Activated CD8-positive, alpha-beta memory T cell treated with anti-CD3 and anti-CD28 coated beads, Interleukin-2, amount 50 U/mL, for 4 hours (primary cell): ENCODE measurements around the gene SPEM2.

ENCODE experiments used
- DNase-seq: peaks from one replicate; pipeline ENCODE4 v3.0.0-alpha.2; 2020

SPEM2 gene

DNA sequence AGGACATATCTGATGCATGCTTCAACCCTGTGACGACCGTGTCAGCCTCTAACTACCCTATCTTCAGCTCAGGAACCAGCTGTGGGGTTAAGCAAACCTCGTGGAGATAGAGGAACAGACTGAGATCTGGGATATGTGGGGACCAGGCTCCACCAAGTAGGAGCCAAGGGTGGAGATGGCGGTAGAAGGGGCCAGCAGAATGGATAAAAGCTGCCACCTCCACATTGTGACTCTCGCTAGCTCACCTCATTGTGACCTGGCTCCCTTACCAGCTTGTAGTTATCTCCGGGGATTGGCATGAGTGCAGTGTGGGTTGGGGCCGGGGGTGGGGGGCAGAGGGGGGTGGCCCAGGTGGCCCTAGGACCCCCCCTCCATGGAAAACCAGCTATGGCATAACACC is at the start of gene SPEM2:
Gene SPEM2 (plus strand): TSS at position 301 of the 400 bp plus-strand sequence. CDS start 73 bp downstream, at position 374.
- no peak for DNase-seq

DNA sequence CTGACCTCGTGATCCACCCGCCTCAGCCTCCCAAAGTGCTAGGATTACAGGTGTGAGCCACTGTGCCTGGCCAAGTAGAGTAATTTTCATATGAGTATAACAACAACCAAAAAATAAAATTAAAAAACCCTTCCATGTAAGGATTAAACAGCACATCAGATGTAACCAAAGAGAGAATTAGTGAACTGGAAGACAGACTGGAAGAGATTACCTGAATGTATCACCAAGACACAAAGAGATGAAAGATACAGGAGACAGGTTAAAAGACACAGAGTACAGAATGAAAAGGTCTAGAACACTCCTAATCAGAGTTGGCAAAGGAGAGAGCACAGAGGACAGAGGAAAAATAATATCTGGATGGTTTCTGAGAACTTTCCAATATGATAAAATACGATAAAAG is 46.3 kb upstream of the SPEM2 start:
- DNase-seq = no peak

- DNase-seq = no peak
Observed at GRCh38 chr17:7380321-7380720, 45.1 kb upstream of the SPEM2 start.

GRCh38 chr17:7380855-7381683 is 44.3 kb upstream of the SPEM2 start, which contains the start of gene TNK1:
TSS of gene TNK1 (plus strand) at chr17:7381089. CDS start at chr17:7382927, 1,838 bp downstream.
- DNase-seq = no peak

- no peak for DNase-seq
Observed at GRCh38 chr17:7382901-7383300, 42.5 kb upstream of the SPEM2 start.

GRCh38 chr17:7383371-7383741 is 42.1 kb upstream of the SPEM2 start:
- DNase-seq = no peak

- DNase-seq = peak; percentile 80
Observed at GRCh38 chr17:7383742-7384488, 41.5 kb upstream of the SPEM2 start.

DNA sequence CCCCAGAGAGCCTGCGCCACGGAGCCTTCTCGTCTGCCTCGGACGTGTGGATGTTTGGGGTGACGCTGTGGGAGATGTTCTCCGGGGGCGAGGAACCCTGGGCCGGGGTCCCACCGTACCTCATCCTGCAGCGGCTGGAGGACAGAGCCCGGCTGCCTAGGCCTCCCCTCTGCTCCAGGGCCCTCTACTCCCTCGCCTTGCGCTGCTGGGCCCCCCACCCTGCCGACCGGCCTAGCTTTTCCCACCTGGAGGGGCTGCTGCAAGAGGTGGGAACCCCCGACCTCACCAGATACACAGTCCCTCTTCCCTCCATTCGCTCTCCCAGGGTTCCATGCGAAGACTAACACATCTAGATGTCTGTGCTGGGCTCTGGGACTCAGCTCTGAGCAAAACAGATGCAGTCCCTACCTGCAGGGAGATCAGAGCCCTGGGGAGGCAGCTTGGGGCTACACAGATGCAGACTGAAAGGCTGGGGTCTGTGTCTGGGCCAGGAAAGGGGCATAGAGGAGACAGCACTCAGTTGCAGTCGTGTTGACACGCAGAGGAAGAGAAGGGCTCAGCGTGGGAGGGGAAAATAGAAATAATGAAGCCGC is 40.8 kb upstream of the SPEM2 start:
- no peak for DNase-seq

- DNase-seq = no peak
Observed at GRCh38 chr17:7388856-7389255, 36.6 kb upstream of the SPEM2 start.

DNA sequence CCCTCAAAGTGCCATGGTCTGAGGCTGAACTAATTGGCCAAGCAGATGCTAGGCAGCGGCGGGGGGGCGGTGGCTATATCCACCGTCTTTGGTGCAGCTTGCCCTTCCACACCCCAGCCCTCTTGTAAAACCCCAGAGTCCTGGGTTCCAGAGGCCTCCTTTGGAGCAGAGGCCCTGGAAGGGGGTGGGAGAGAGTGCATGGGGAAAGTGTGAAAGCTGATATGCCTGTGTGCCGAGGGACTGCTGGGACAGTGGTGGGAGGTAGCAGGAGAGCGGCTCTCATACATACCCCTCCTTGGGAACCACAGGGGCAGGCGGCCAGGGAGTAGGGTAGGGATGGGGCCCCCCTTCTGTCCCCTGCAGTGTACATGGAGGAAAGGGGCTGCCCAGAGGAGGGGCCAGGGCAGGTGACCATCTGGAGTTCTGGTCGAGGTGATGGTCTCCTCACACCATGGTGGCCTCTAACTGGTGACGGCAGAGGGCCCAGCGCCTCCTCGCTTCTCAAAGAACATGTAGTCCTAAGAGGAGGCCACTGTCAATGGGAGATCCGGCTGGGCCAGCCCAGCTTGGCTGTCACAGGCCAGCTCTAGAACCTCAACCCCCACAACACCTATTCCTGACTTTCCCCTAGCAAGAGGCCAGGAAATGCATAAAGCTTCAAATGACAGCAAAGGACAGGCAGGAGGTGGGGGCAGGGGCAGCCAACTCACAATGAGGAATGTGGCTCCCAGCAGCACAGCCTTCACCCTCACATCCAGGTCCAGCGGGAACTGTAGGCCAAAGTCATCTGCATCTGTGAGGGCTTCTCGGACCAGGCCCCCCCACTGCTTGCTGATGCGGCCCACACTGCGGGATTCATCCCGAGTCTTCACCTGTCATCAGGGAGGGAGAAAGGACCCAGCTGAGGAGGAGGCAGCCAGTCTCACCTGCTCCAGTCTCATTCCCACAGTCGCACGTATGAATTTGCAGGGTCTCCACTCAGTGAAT is 35.2 kb upstream of the SPEM2 start:
- DNase-seq = no peak

DNA sequence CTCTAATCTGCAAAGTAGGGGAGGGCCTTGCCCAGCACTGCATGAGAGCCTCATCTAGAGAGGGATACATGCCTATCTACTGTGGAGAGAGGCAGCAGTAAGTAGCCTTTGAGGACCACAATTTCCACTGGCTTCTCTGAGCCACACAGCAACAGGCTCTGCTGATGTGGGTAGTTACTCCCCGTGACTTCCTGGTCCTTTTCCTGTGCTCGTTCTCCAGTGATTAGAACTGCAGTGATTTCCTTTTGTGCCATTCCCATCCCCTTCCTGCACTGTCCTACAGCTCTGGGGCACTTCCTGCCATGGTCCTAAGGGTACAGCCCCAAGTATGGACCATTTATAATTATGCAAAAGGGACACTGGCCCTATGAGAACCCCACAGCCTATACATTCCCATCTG is 34.1 kb upstream of the SPEM2 start:
- no peak for DNase-seq

DNA sequence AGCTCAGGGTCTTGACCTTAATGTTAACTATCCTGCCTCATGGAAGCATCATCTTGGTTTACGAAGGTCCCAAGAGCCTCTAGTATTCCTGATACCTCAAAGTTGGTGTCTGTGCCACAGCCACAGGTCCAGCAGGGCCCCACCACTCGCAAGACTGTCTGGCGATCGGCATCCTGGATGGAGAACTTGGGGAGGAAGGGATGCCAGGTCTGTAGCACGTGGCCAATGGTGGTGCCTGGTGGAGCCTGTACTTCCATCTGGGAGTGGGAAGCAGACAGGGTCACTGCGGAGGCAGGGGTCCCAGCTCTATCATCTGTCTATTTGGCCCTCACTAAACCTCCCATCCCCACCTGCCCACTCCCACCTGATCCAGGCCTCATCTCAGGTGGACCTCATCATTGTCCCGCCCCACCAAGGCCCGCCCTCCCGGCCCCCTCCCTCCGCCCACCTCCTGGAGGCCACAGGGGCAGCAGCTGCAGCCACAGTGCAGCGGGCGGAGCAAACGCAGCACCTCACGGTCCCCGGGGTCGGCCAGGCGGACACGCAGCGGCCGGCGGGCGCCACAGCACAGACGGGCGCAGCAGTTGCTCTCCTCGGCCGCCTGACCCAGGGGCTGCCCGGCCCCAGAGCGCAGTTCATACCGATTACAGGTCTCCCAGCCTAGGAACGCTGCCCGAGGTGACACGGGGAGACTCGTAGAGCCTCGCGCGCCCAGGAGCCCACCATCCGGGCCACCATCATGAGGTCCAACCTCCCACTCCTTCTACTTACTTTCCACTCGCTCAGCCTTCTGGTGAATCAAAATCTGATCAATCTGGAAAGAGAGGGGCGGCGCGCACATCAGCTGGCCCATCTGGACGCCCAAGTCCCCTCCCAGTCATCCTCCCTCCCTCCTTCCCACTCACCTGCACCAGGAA is 32.5 kb upstream of the SPEM2 start:
- no peak for DNase-seq

DNA sequence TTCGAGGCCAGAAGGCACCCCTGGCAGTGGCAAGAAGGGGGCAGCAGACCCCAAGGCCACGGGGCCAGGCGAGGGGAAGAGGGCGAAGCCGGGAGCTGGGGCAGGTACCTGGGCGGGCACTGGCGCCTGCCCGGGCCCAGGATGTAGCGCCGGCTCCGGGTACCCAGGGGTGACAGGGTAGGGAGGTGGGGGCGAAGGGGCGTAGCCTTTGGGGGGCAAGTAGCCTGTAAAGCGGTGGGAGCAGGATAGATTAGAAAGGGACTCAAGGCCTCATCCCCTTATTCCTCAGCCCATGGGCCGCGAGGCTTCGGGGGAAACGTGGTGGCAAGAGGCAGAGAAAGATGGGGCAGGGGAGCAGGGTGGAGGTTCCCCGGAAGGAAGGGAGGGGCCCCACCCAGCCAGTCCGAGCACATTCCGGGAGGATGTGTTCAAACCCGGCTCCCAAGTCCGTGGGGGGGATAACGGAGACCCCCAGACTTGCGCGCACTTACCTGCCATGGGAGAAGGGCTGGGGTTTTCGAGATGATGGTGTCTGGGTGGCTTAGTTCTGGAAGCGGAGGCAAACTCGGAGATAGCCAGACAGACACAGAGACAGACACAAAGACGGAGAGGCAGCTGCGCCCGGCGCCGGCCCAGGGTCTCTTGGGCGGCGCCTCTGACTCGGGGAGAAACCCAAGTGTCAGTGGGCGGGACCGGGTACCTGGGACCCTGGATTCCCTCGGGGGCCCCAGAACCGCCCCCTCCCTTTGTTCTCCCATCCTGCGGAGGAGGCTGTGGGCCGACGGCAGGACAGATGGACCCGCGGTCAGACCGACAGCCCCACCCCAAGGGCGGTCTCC is 31.6 kb upstream of the SPEM2 start:
- peak; percentile 71 for DNase-seq

DNA sequence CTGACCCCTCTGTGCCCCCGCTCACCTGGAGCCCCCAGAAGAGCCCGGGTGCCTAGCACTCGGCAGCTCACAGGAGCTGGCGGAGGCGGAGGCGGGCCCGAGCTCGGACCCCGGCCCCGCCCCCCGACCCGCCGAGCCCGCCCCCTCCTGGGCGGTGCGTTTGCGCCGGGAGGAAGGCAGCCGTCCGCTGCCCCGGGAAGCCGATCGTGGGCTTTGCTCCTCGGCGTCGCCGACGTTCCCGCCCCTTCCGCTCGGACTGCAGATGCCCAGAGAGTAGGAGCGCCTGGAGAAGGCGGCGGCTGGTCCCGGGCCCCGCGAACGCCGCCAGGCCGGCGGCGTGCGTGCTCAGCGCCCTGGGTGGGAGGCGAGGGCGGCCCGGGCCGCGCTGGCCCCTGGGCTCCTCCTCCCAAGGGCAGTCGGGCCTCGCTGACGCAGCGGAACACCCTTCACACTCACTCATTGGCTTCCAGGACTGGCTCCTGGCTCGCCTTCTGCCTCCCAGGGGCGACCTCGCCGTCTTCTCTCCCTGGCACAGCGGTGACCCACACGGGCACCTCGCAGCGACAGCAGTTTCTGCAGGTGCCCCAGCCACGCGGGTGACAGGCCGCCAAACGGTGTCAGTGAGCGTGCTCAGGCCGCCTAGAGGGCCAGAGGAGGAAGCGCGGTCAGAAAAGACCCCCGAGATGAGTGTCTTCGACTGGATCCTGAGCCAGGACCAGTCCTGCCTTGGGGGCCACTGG is 30.8 kb upstream of the SPEM2 start, which contains the start of gene PLSCR3:
Gene PLSCR3 (minus strand): TSS at position 74 of the 740 bp plus-strand sequence. CDS start 415 bp downstream, outside the sequence.
- DNase-seq = peak; percentile 84

- no peak for DNase-seq
Observed at GRCh38 chr17:7396147-7396546, 29.3 kb upstream of the SPEM2 start.

DNA sequence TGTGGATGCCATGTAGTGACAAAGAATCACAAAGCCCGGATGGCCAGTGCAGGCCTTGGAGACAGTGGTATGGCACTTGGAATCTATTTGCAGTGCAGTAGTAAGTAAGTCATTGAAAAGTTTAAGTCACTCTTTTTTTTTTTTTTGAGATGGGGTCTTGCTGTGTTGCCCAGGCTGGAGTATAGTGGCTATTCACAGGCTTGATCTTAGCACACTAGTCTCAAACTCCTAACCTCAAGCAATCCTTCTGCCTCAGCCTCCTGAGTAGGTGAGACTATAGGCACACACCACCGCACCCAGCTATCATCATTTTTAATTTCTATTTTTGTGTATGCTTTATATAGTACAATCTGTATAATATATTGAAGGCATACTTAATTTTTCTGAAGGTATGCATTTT is 26.8 kb upstream of the SPEM2 start:
- DNase-seq = no peak

- peak; percentile 38 for DNase-seq
Observed at GRCh38 chr17:7403043-7403726, 22.2 kb upstream of the SPEM2 start.

- DNase-seq = no peak
Observed at GRCh38 chr17:7403727-7403976, 21.8 kb upstream of the SPEM2 start.
